Measurements from ENCODE around the gene FAM234B.

FAM234B gene

DNA sequence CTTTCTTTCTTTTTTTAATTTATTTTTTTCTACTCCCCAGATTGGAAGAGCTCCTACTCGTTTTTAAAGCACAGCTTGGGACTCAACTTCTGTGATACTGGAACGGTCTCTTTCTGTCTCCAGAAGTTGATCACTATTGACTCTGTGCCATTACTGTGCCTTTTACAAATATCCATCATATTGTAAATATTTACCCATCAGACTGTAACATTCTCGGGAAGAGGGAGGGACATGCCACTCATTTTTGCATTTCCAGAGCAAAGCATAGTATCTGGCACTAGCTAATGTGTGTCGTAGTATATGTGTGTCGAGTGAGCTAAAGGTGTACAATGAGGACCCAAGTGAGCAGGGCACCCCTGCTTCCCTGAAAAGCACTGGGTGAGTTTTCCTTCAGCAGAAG, 83.3 kb downstream of the FAM234B start:
- H3K4me3 ChIP-seq (ENCODE audit: low read depth, low read length) = no peak overlapping the region
- TF ChIP-seq, protein P1, sequence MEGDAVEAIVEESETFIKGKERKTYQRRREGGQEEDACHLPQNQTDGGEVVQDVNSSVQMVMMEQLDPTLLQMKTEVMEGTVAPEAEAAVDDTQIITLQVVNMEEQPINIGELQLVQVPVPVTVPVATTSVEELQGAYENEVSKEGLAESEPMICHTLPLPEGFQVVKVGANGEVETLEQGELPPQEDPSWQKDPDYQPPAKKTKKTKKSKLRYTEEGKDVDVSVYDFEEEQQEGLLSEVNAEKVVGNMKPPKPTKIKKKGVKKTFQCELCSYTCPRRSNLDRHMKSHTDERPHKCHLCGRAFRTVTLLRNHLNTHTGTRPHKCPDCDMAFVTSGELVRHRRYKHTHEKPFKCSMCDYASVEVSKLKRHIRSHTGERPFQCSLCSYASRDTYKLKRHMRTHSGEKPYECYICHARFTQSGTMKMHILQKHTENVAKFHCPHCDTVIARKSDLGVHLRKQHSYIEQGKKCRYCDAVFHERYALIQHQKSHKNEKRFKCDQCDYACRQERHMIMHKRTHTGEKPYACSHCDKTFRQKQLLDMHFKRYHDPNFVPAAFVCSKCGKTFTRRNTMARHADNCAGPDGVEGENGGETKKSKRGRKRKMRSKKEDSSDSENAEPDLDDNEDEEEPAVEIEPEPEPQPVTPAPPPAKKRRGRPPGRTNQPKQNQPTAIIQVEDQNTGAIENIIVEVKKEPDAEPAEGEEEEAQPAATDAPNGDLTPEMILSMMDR (IDR thresholded peaks at IDR 0.05; ENCODE audit: borderline replicate concordance, insufficient read depth, low read depth, low read length) = no peak

DNA sequence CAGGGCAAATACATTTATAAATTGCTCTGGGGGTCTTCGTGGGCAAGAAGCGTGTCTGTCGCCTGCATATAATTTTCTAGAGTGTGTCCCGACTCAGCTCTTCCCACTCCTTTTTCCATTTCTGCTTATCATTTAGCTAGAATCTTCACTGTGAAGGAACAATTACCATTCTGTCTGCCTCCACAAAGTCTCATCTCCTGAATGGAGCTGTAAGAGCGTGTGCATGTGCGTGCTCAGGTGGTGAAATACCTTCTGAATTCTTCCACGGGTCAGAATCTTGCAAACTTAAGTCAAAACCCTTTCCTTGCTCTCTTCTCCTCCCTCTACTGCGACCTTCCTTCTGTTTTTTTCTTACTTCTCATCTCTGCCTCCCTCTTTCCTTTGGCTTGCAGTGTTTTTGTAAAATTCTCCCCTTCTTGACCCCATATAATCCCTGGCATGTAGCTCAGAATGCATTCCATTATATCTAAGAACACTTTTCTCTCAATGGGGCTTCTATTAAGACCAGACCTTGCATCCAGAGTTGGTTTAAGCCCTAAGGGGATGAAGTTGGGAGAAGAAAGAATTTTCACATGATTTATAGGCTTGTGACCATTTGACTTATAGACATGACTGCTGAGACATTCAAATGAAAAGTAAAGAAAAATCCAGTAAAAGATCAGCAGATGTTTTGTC, 84.2 kb downstream of the FAM234B start:
- H3K4me3 ChIP-seq (ENCODE audit: low read depth, low read length) = no peak overlapping the region
- TF ChIP-seq, protein P1 (IDR thresholded peaks at IDR 0.05; ENCODE audit: borderline replicate concordance, insufficient read depth, low read depth, low read length) = no peak

DNA sequence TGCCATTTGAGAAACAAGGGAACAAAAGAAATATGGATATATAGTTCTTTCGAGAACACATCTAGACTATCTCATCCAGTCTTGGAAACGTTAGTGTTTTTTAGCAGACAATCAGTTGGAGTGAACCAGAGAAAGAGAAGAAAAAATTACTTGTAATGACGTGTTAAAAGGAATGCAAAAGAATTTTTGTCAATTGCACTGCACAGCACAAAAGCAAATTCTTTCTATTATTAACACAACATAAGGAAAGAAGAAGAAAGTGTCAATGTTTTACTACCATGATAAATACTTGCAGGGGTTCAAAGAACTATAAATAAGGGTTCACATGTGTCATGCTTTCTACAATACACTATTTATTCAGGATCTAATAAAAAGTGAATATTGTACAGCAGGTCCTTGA, 86.8 kb downstream of the FAM234B start:
- no peak overlapping the region for H3K4me3 ChIP-seq (ENCODE audit: low read depth, low read length)
- TF ChIP-seq, protein P1 (IDR thresholded peaks at IDR 0.05; ENCODE audit: borderline replicate concordance, insufficient read depth, low read depth, low read length) = no peak
